IgD-negative memory B cell (primary cell): ENCODE data around the gene PSKH1. TPM values are rescaled to one million over a fixed set of nuclear protein-coding genes. Genes with fewer than 3 reads are reported as not detected.
A peak's percentile ranks its signal among the peaks of the same experiment; 100 is the strongest.

ENCODE experiments used
- H3K27ac Mint-ChIP-seq, 3 donors: one replicate each; pipeline ENCODE4 v1.8.0; 2020 to 2022; ENCODE audit warnings: mild to moderate bottlenecking in 3 of 3, mixed read lengths in 3 of 3, moderate library complexity in 1 of 3
- H3K27me3 Mint-ChIP-seq: one replicate; pipeline ENCODE4 v1.8.0; 2021; ENCODE audit warnings: mixed read lengths
- H3K36me3 Mint-ChIP-seq: one replicate; pipeline ENCODE4 v1.8.0; 2020; ENCODE audit warnings: mild to moderate bottlenecking, mixed read lengths
- H3K4me1 Mint-ChIP-seq, 3 donors: one replicate each; pipeline ENCODE4 v1.8.0; 2020 to 2022; ENCODE audit warnings: mixed read lengths in 3 of 3, mild to moderate bottlenecking in 1 of 3
- H3K4me3 Mint-ChIP-seq, 4 donors: one replicate each; pipeline ENCODE4 v1.8.0; 2020 to 2022; ENCODE audit warnings: mild to moderate bottlenecking in 4 of 4, mixed read lengths in 4 of 4, moderate library complexity in 3 of 4
- H3K9me3 Mint-ChIP-seq, 3 donors: one replicate each; pipeline ENCODE4 v1.8.0; 2020 to 2021; ENCODE audit warnings: mixed read lengths in 3 of 3, mild to moderate bottlenecking in 1 of 3
- polyA plus RNA-seq: library from polyadenylated mRNA; unstranded; fragments of 300-500 nt; fragmentation: Illumina TruSeq; gene quantifications from one replicate; pipeline ENCODE4 v1.2.3, GENCODE V29; 2021

The PSKH1 gene
- polyA plus RNA-seq, 1 donor from 2014 or later, result 22.4 TPM

DNA sequence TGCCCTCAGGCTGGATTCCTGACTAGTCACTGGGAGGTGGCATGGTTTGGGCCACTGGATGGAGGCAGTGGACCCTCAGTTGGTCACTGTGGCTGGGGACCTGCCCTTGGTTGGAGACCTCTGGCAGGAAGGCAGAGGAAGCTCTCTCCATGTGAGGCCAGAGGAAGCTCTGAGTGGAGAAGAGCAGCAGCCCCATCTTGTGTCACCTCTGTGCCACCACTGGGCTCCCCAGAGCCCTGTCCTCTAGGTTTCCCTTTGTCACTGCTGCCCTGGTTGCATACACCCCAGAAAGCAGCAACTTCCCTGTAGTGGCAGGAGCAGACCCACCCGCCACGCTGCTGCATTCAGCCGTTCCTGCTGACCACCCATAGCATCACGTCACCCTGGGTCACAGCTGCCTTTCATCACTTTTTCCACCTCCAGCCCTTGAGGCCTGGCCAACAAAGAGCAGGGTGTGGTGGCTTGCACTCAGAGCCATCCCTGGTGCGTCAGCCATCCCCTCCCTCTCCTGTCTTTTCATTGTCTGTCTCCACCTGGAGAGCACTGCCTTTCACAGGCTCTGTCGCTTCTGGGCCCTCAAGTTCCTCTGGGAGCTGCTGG, 26.7 kb downstream of the PSKH1 start:
- Mint-ChIP-seq H3K36me3 (peaks cover 2% of the 10 kb centered on the region), H3K27ac (no peak overlapping the region), H3K27me3 (no peaks in the 10 kb centered on the region), H3K4me1 (peaks cover 2 to 3% (median 2%) of the 10 kb centered on the region in 3 donors), H3K9me3 (no peaks in the 10 kb centered on the region), H3K4me3 (no peak overlapping the region)

DNA sequence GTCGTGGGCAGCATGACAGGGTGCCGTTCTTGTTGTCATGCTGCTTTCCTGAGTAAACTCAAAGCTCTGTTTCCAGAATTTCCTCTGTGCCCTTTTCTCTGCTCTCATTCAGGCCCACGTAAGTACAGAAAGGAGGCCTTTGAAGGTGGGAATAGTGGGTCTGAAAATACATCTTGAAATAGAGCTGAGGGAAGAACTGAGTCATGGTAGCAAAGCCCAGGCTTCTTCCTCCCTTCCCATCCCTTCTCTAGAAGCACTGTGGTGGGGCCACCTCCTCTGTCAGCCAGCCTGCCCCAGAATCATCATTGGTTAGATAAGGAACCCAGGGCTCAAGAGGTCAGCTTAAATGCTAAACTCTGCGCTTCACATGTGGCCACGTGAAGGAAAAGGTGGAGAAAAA, 29.2 kb downstream of the PSKH1 start:
- H3K27ac Mint-ChIP-seq, result peak overlapping the region in 1 of 3 donors; percentile 10
- H3K9me3 Mint-ChIP-seq, result no peaks in the 10 kb centered on the region
- H3K36me3 Mint-ChIP-seq, result peaks cover 2% of the 10 kb centered on the region
- H3K4me3 Mint-ChIP-seq, result peak overlapping the region in 1 of 4 donors; percentile 27
- H3K27me3 Mint-ChIP-seq, result no peaks in the 10 kb centered on the region
- H3K4me1 Mint-ChIP-seq, result peaks cover 5 to 14% (median 12%) of the 10 kb centered on the region in 3 donors

DNA sequence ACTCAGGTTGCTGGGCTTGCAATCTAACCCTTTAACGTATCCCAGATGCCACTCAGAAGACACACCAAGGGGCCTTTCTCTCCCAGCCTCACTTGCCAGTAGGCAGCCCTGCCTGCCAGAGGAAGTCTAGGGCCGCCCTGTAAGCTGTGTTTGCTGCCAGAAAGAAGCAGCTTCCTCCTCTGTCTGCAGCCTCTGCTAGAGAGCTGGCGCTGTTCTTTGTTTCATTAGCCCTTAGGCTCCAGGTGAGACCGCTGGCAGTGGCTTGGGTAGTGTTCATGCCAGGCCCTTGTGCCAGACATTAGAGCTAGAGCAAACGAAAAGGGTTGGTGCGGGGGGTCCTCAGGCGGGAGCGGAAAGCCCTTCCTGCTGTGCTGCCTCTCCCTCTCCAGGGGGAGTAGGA, 29.7 kb downstream of the PSKH1 start:
- Mint-ChIP-seq H3K4me3 (no peak overlapping the region), H3K27ac (no peak overlapping the region), H3K9me3 (no peaks in the 10 kb centered on the region), H3K27me3 (no peaks in the 10 kb centered on the region), H3K36me3 (peaks cover 2% of the 10 kb centered on the region), H3K4me1 (peaks cover 5 to 13% (median 12%) of the 10 kb centered on the region in 3 donors)

DNA sequence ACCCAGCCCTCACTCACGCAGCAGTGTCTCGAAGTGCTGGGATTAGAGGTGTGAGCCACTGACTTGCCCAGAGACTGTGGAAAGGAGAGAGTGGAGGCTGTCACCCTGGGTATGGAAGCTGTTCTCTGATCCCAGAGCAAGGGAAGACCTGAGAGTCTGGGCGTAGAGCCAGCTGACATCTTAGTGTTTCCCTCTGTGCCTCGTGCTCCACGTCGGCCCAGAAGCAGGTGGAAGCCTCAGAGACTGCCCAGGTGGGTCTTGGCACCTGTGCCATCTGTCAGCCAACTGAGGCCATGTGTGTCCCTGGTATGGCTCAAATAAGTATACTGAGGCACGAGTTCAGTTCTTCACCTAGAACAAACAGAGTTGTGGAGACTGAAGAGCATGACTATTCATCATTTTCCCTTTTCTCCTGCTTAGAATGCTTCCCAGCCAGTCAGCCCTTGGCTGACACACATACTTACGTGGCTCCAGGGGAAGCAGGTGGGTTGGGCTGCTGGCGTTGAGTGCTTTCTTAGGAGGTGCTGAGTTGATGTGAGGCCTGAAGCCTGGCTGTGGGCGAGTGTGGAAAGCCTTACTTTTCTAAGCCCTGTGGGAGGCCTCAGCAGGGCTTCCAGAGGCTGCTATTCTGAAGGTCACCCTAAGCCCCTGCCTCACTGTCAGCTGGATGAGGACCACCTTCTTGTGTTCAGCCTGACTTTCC, 30.5 kb downstream of the PSKH1 start:
- no peaks in the 10 kb centered on the region for H3K27me3 Mint-ChIP-seq
- H3K27ac Mint-ChIP-seq, result no peak overlapping the region
- no peaks in the 10 kb centered on the region for H3K9me3 Mint-ChIP-seq
- peaks cover 5 to 14% (median 13%) of the 10 kb centered on the region in 3 donors for H3K4me1 Mint-ChIP-seq
- H3K36me3 Mint-ChIP-seq, result peaks cover 2% of the 10 kb centered on the region
- H3K4me3 Mint-ChIP-seq, result no peak overlapping the region

DNA sequence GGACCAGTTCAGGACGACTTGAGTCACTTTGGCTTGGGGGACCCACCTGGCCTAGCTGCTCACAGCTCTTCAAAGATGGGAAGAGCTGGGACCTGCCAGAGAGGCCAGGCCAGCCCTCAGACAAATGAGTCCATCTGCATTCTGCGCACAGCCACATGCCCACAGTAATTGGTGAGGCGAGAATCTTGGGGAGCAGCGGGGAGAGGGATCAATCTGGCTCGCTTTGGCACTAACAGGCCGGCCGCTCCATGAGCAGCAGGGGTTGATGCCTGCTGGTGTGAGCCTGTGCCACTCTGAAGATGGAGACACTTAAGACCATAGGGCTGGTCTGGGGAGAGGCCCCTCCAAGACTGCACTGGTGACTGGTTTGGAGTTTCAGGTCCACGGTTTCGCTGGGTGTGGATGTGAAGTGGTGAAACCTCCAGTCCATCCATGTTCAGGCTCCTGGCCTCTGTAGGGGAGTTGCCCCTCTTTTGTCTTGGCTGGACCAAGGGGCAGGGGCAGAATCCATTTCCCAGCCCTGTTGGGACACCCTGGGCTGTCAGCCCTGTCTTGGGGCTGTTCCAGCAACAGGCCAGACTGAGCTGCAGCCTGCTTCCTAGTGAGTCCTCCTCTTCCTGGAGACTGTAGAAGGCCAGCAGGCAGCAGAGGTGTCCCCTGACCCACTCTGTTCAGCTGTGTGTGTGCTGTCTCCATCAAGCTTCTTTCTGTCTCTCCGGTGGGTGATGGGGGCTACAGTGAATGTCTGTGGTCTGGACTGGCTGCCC, 31.3 kb downstream of the PSKH1 start:
- no peak overlapping the region for H3K27ac Mint-ChIP-seq
- no peaks in the 10 kb centered on the region for H3K9me3 Mint-ChIP-seq
- H3K4me3 Mint-ChIP-seq, result no peak overlapping the region
- H3K36me3 Mint-ChIP-seq, result peaks cover 2% of the 10 kb centered on the region
- peaks cover 5 to 15% (median 14%) of the 10 kb centered on the region in 3 donors for H3K4me1 Mint-ChIP-seq
- no peaks in the 10 kb centered on the region for H3K27me3 Mint-ChIP-seq

DNA sequence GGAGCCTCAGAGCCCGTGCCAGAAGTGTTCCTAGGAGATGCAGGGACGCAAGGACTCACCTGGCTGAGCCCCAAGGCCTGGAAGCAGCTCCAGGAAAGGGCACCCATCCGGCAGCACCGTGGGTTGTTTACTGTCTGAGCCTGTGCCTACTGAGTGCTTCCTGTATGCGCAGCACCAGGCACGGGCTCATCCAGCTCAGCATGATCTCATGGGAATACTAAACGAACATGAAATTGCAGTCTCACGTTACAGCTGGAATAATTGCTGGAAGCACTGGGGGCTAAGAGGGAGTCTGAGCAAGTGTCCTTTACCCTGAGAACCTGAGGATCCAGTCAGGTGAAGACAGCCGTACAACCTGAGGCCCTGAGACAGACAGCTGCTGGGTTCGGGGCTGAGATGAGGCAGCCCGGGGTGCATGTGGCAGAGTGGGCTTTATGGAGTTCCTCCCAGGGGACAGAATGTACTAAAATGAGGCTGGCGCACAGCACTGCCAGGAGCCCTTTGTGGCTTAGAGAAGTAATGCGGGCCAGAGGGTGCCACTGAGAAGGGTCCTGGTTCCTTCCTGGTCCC, 33.2 kb downstream of the PSKH1 start:
- Mint-ChIP-seq H3K4me1 (peaks cover 5 to 15% (median 14%) of the 10 kb centered on the region in 3 donors), H3K36me3 (peaks cover 1% of the 10 kb centered on the region), H3K27me3 (no peaks in the 10 kb centered on the region), H3K9me3 (no peaks in the 10 kb centered on the region), H3K4me3 (peak overlapping the region in 2 of 4 donors; percentile 52 to 65), H3K27ac (peak overlapping the region in 2 of 3 donors; percentile 17 to 43)

DNA sequence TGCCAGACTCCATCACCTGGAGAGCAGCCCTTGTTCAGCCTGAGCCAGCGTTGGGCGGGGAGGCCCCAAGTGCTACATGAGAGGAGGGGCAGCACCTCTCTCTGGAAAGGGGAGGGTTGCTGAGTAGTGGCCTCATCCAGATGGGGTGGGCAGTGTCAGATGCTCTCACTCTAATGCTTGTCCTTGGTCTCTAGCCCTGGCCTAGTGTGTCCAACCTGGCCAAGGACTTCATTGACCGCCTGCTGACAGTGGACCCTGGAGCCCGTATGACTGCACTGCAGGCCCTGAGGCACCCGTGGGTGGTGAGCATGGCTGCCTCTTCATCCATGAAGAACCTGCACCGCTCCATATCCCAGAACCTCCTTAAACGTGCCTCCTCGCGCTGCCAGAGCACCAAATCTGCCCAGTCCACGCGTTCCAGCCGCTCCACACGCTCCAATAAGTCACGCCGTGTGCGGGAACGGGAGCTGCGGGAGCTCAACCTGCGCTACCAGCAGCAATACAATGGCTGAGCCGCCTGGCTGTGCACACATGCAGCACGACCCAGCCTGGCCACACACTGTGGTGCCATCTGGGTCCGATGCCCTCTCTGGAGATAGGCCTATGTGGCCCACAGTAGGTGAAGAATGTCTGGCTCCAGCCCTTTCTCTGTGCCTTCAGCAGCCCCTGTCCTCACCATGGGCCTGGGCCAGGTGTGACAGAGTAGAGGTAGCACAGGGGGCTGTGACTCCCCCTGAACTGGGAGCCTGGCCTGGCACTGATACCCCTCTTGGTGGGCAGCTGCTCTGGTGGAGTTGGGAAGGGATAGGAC, 34.3 kb downstream of the PSKH1 start:
- peaks cover 5 to 15% (median 14%) of the 10 kb centered on the region in 3 donors for H3K4me1 Mint-ChIP-seq
- H3K36me3 Mint-ChIP-seq, result peaks cover 1% of the 10 kb centered on the region
- no peaks in the 10 kb centered on the region for H3K27me3 Mint-ChIP-seq
- H3K9me3 Mint-ChIP-seq, result no peaks in the 10 kb centered on the region
- H3K4me3 Mint-ChIP-seq, result no peak overlapping the region
- H3K27ac Mint-ChIP-seq, result no peak overlapping the region

DNA sequence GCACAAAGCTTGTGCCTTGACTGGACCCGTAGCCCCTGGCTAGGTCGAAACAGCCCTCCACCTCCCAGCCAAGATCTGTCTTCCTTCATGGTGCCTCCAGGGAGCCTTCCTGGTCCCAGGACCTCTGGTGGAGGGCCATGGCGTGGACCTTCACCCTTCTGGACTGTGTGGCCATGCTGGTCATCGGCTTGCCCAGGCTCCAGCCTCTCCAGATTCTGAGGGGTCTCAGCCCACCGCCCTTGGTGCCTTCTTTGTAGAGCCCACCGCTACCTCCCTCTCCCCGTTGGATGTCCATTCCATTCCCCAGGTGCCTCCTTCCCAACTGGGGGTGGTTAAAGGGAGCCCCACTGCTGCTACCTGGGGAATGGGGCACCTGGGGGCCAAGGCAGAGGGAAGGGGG, 35.1 kb downstream of the PSKH1 start:
- peaks cover 5 to 15% (median 14%) of the 10 kb centered on the region in 3 donors for H3K4me1 Mint-ChIP-seq
- H3K9me3 Mint-ChIP-seq, result no peaks in the 10 kb centered on the region
- H3K4me3 Mint-ChIP-seq, result no peak overlapping the region
- H3K27me3 Mint-ChIP-seq, result no peaks in the 10 kb centered on the region
- peak overlapping the region in 2 of 3 donors; percentile 36 to 62 for H3K27ac Mint-ChIP-seq
- peaks cover 1% of the 10 kb centered on the region for H3K36me3 Mint-ChIP-seq

DNA sequence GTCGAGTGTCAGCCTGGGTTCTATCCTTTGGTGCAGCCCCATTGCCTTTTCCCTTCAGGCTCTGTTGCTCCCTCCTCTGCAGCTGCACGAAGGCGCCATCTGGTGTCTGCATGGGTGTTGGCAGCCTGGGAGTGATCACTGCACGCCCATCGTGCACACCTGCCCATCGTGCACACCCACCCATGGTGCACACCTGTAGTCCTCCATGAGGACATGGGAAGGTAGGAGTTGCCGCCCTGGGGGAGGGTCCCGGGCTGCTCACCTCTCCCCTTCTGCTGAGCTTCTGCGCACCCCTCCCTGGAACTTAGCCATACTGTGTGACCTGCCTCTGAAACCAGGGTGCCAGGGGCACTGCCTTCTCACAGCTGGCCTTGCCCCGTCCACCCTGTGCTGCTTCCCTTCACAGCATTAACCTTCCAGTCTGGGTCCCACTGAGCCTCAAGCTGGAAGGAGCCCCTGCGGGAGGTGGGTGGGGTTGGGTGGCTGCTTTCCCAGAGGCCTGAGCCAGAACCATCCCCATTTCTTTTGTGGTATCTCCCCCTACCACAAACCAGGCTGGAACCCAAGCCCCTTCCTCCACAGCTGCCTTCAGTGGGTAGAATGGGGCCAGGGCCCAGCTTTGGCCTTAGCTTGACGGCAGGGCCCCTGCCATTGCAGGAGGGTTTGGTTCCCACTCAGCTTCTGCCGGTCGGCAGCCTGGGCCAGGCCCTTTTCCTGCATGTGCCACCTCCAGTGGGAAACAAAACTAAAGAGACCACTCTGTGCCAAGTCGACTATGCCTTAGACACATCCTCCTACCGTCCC, 35.7 kb downstream of the PSKH1 start:
- Mint-ChIP-seq H3K4me1 (peaks cover 5 to 16% (median 15%) of the 10 kb centered on the region in 3 donors), H3K27me3 (no peaks in the 10 kb centered on the region), H3K27ac (peak overlapping the region in 2 of 3 donors; percentile 36 to 62), H3K9me3 (no peaks in the 10 kb centered on the region), H3K4me3 (no peak overlapping the region), H3K36me3 (peaks cover 2% of the 10 kb centered on the region)

DNA sequence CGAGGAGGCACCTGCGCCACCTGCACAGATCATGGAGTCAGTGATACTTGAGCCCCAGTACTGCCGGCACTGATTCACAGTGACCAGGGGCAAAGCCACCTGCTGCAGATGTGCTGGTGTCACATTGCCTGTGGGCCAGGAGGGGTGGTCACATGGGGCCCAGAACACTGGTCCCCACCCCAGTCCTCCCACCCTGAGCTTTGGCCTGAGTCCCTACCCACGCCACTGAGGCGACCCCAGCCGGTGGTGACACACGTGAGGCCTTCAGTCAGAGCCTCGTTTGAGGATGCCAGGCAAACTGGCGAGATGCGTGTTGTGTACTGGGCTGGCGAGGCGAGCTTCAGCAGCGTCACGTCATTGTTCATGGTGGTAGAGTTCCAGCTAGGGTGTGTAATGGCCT, 37.1 kb downstream of the PSKH1 start:
- Mint-ChIP-seq H3K27ac (peak overlapping the region in 1 of 3 donors; percentile 60), H3K9me3 (no peaks in the 10 kb centered on the region), H3K27me3 (no peaks in the 10 kb centered on the region), H3K4me1 (peaks cover 5 to 22% (median 21%) of the 10 kb centered on the region in 3 donors), H3K36me3 (peaks cover 6% of the 10 kb centered on the region), H3K4me3 (no peak overlapping the region)

DNA sequence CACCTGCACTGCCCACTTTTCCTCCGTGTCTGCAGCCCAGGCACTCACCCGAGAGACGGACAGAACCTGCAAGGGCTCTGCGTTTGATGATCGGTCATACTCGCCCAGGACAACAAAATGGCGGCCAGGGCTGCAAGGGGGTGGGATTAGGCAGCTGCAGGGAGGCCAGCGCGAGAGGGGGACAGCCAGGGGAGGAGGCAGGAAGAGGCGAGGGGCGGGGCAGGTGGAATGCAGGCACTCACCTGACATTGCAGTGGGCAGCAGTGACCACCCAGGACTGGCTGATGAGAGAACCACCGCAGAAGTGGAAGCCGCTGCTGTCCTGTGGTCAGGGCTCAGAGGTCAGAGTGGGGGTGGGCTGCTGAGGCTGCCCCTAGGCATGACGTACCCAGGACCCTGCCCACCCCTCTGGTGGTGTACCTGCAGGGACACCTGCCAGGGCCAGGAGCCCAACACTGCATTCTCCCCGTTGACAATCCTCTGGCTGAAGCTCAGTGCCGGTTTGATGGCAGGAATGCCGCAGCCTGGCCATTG, 37.7 kb downstream of the PSKH1 start:
- peaks cover 10 to 23% (median 20%) of the 10 kb centered on the region in 3 donors for H3K4me1 Mint-ChIP-seq
- no peak overlapping the region for H3K27ac Mint-ChIP-seq
- H3K4me3 Mint-ChIP-seq, result no peak overlapping the region
- no peaks in the 10 kb centered on the region for H3K9me3 Mint-ChIP-seq
- no peaks in the 10 kb centered on the region for H3K27me3 Mint-ChIP-seq
- peaks cover 6% of the 10 kb centered on the region for H3K36me3 Mint-ChIP-seq

DNA sequence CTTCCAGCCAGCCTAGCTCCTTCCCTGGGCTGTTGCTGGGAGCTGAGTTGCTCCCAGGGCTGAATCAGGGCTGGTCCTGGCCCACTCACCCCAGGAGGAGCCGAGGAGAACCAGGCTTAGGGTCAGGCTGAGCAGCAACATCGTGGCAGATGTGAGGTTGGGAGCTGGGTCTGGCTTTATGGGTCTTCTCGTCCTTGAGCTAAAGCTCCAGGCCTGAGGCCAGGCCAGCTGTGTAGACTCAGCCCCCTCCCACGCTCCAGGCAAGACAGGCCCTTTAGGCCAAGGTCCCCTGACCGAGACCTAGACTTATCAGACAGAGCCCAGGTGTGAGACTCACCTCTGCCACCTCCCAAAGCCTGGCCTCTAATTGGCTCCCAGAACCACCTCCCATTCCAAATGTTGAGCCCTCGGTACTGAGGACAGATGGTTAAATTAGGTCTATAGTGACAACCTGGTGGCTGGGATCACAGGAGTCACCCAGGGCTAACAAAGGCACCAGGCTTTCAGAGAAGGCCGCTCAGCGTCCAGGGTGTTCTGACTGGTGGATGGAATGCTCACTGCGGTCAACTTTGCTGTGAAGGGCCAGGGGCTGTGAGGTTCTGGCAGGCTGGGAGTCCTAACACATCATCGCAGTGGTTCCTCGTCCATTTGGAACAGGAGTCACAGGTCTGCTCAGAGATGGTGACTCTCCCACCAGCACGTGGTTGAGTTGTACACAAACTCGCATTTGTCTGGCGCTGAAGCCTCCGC, 38.8 kb downstream of the PSKH1 start, which contains the start of gene CTRL:
TSS of gene CTRL (minus strand) at position 151 of the 750 bp plus-strand sequence. CDS start at position 141, 10 bp downstream.
- no peak within 1 kb of the TSS for H3K4me3 Mint-ChIP-seq
- no peaks in the 10 kb centered on the region for H3K9me3 Mint-ChIP-seq
- no peaks in the 10 kb centered on the region for H3K27me3 Mint-ChIP-seq
- peaks cover 6% of the 10 kb centered on the region for H3K36me3 Mint-ChIP-seq
- H3K4me1 Mint-ChIP-seq, result peaks cover 7 to 17% (median 14%) of the 10 kb centered on the region in 3 donors
- no peak within 1 kb of the TSS for H3K27ac Mint-ChIP-seq

DNA sequence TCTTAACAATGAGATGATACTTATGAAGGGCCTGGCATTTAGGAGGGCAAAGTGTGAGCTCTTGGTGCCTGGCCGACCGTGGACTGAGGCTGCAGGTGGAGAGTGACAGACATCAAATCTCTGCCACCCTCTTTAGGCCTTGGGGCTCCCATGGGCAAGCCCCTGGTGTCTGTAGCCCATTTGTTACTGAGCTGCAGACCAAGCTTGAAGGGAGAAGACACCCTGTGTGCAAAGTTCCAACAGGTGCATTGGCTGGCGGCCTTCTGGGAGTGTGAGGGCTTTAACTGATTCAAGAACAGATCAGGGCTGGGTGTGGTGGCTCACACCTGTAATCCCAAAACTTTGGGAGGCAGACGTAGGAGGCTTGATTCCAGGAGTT, 39.4 kb downstream of the PSKH1 start:
- Mint-ChIP-seq H3K9me3 (no peaks in the 10 kb centered on the region), H3K4me3 (no peak overlapping the region), H3K27ac (no peak overlapping the region), H3K27me3 (no peaks in the 10 kb centered on the region), H3K36me3 (peaks cover 6% of the 10 kb centered on the region), H3K4me1 (peaks cover 7 to 21% (median 17%) of the 10 kb centered on the region in 3 donors)
